ENCODE results near the gene PTPRM. TPM values are rescaled to one million over a fixed set of nuclear protein-coding genes. Genes with fewer than 3 reads are reported as not detected.
A peak's percentile ranks its signal among the peaks of the same experiment; 100 is the strongest.

Gene PTPRM
- total RNA-seq, 2 experiments from 2014 or later, result 2.1 to 3.0 TPM

- peak; percentile 70 for ATAC-seq
- Mint-ChIP-seq H3K27ac (no peak overlapping the region), H3K9me3 (peaks cover 2% of the 10 kb centered on the region), H3K36me3 (ENCODE audit: low read depth) (no peaks in the 10 kb centered on the region), H3K4me3 (no peak overlapping the region), H3K27me3 (no peaks in the 10 kb centered on the region), H3K4me1 (ENCODE audit: low read depth) (no peaks in the 10 kb centered on the region)
- peak; percentile 4 for DNase-seq
- intact Hi-C loops (cut with micrococcal nuclease), result no loop called here
- POLR2A ChIA-PET, result no interaction called here
- CTCF ChIA-PET, result no interaction called here
- TF ChIP-seq CTCF (IDR thresholded peaks at IDR 0.05), result no peak
These were observed 383.4 kb downstream of the PTPRM start for GRCh38 chr18:7950380-7951136.

- ChIA-PET POLR2A (no interaction called here), CTCF (no interaction called here)
- Mint-ChIP-seq H3K4me3 (no peak overlapping the region), H3K4me1 (ENCODE audit: low read depth) (peaks cover 4% of the 10 kb centered on the region), H3K36me3 (ENCODE audit: low read depth) (no peaks in the 10 kb centered on the region), H3K27ac (peak overlapping the region; percentile 38), H3K9me3 (peaks cover 2% of the 10 kb centered on the region), H3K27me3 (no peaks in the 10 kb centered on the region)
- peak; percentile 49 for ATAC-seq
- intact Hi-C loops (cut with micrococcal nuclease), result no loop called here
- no peak for DNase-seq
- TF ChIP-seq CTCF (IDR thresholded peaks at IDR 0.05), result no peak
These were observed 386.2 kb downstream of the PTPRM start for GRCh38 chr18:7953095-7953958.

- H3K4me3 Mint-ChIP-seq, result no peak overlapping the region
- H3K27ac Mint-ChIP-seq, result no peak overlapping the region
- ATAC-seq (no peak), DNase-seq (no peak)
- H3K4me1 Mint-ChIP-seq (ENCODE audit: low read depth), result peaks cover 4% of the 10 kb centered on the region
- no peak for TF ChIP-seq CTCF (IDR thresholded peaks at IDR 0.05)
- POLR2A ChIA-PET, result no interaction called here
- CTCF ChIA-PET, result no interaction called here
- H3K36me3 Mint-ChIP-seq (ENCODE audit: low read depth), result no peaks in the 10 kb centered on the region
- H3K27me3 Mint-ChIP-seq, result no peaks in the 10 kb centered on the region
- H3K9me3 Mint-ChIP-seq, result peaks cover 2% of the 10 kb centered on the region
- intact Hi-C loops (cut with micrococcal nuclease), result no loop called here
These were observed 387.1 kb downstream of the PTPRM start for GRCh38 chr18:7954238-7954637.

GRCh38 chr18:7955175-7955574 lies 388.1 kb downstream of the PTPRM start:
- intact Hi-C loops (cut with micrococcal nuclease), result no loop called here
- Mint-ChIP-seq H3K9me3 (peaks cover 2% of the 10 kb centered on the region), H3K4me3 (no peak overlapping the region), H3K4me1 (ENCODE audit: low read depth) (peaks cover 4% of the 10 kb centered on the region), H3K27ac (no peak overlapping the region), H3K27me3 (no peaks in the 10 kb centered on the region), H3K36me3 (ENCODE audit: low read depth) (no peaks in the 10 kb centered on the region)
- POLR2A ChIA-PET, result interaction anchor here (0.5 kb wide), 1 partner anchor 653 kb away, joined by 3 read pairs; no protein-coding TSS in a partner anchor
- ATAC-seq, result no peak
- no peak for DNase-seq
- CTCF ChIA-PET, result no interaction called here
- TF ChIP-seq CTCF (IDR thresholded peaks at IDR 0.05), result no peak

GRCh38 chr18:7957297-7957696 lies 390.2 kb downstream of the PTPRM start:
- Mint-ChIP-seq H3K4me3 (no peak overlapping the region), H3K27ac (peak overlapping the region; percentile 17), H3K36me3 (ENCODE audit: low read depth) (no peaks in the 10 kb centered on the region), H3K9me3 (peaks cover 2% of the 10 kb centered on the region), H3K4me1 (ENCODE audit: low read depth) (peaks cover 4% of the 10 kb centered on the region), H3K27me3 (no peaks in the 10 kb centered on the region)
- ChIA-PET CTCF (no interaction called here), POLR2A (no interaction called here)
- intact Hi-C loops (cut with micrococcal nuclease), result no loop called here
- no peak for TF ChIP-seq CTCF (IDR thresholded peaks at IDR 0.05)
- DNase-seq (no peak), ATAC-seq (no peak)

All from activated CD8-positive, alpha-beta T cell treated with anti-CD3 and anti-CD28 coated beads for 36 hours (primary cell).